Left lung (tissue), 10 donors: ENCODE data around the gene MRC1. TPM values are rescaled to one million over a fixed set of nuclear protein-coding genes. Genes with fewer than 3 reads are reported as not detected.
"Not testable (repeated sequence)": the region's sequence is repeated elsewhere in the genome, so short reads cannot be mapped to it uniquely, and the experiment has no call there.

Experiments
- ATAC-seq: fragments of 200-7000 bp; cut with Tn5 transposase; one replicate; pipeline ENCODE4 v1.9.1; 2020; ENCODE audit warnings: moderate library complexity
- DNase-seq, 4 donors: peaks; one replicate each; pipeline ENCODE4 v3.0.0-alpha.2; 2013 to 2020
- H3K27ac ChIP-seq, 2 donors: fragments of 200-600 bp; sonication (generic) in 1 of 2; one replicate each; pipeline versions ENCODE4 v1.5.0 to v1.8.0; 2020 to 2021
- H3K27me3 ChIP-seq, 2 donors: fragments of 200-600 bp; sonication (generic) in 1 of 2; one replicate each; pipeline versions ENCODE4 v1.5.0 to v1.8.0; 2020 to 2021
- H3K36me3 ChIP-seq, 2 donors: fragments of 200-600 bp; sonication (generic) in 1 of 2; one replicate each; pipeline versions ENCODE4 v1.5.0 to v1.8.0; 2020 to 2021
- H3K4me1 ChIP-seq, 2 donors: fragments of 200-600 bp; one replicate each; pipeline ENCODE4 v1.8.0; 2021
- H3K4me3 ChIP-seq, 2 donors: fragments of 200-600 bp; sonication (generic) in 1 of 2; one replicate each; pipeline versions ENCODE4 v1.5.0 to v1.8.0; 2020 to 2021; ENCODE audit warnings: mild to moderate bottlenecking in 1 of 2
- H3K9me3 ChIP-seq, 2 donors: fragments of 200-600 bp; sonication (generic) in 1 of 2; one replicate each; pipeline versions ENCODE4 v1.5.0 to v1.8.0; 2020 to 2021
- CTCF ChIP-seq, 2 donors: fragments of 200-600 bp; sonication (generic) in 1 of 2; IDR thresholded peaks; one replicate each; pipeline versions ENCODE4 v1.5.0 to v1.8.0; 2021; ENCODE audit warnings: antibody characterized with exemption in 2 of 2
- intact Hi-C, 2 donors: fragments of 100-400 bp; cut with DNase I; formaldehyde crosslinking; loops; one replicate each; pipeline versions ENCODE4 v1.11.2 to v1.14.2; 2022
- polyA plus RNA-seq, 6 donors: library from polyadenylated mRNA; unstranded; fragments of 120-200 nt; gene quantifications; one replicate each; pipeline ENCODE4 v1.2.1, GENCODE V29; 2013; ENCODE audit not compliant: insufficient read length in 6 of 6
- total RNA-seq, 2 donors: library from RNA; stranded (reverse); fragmentation: NEBNext Ultra II Directional; extraction: Animal tissue kit (Norgen Biotek cat#: 25700); gene quantifications; one replicate each; pipeline ENCODE4 v1.2.1, GENCODE V29; 2021
- donor health status: DM: no; HTN: yes; CAD: no.
- donor health status: DM: no; HTN: no; CAD: no.

Gene MRC1
- total and polyA plus RNA-seq, 8 donors = 17.6 to 301 (median 23.7) TPM

- intact Hi-C loops = no loop called here
- H3K27me3 ChIP-seq = no peaks in the 10 kb centered on the region
- H3K36me3 ChIP-seq = no peaks in the 10 kb centered on the region
- DNase-seq = peak in 1 of 4 donors; percentile 72
- H3K4me3 ChIP-seq = no peak overlapping the region
- no peak for TF ChIP-seq CTCF (IDR thresholded peaks at IDR 0.05)
- no peak overlapping the region for H3K27ac ChIP-seq
- no peaks in the 10 kb centered on the region for H3K9me3 ChIP-seq
- H3K4me1 ChIP-seq = no peaks in the 10 kb centered on the region
- ATAC-seq = no peak
Observed at GRCh38 chr10:17950726-17951125, 141.6 kb downstream of the MRC1 start.

GRCh38 chr10:17951868-17952371 is 142.8 kb downstream of the MRC1 start, which contains the start of gene SLC39A12:
SLC39A12 (plus strand) TSS chr10:17951918; CDS start chr10:17953277, 1,359 bp downstream.
- Histone ChIP-seq H3K9me3 (no peaks in the 10 kb centered on the region), H3K36me3 (no peaks in the 10 kb centered on the region), H3K4me3 (no peak within 1 kb of the TSS), H3K4me1 (no peaks in the 10 kb centered on the region), H3K27ac (no peak within 1 kb of the TSS), H3K27me3 (no peaks in the 10 kb centered on the region)
- intact Hi-C loops = no loop called here
- TF ChIP-seq CTCF (IDR thresholded peaks at IDR 0.05) = no peak
- ATAC-seq (no peak), DNase-seq (no peak)

- intact Hi-C loops, DNase-seq: not testable (repeated sequence)
Observed at GRCh38 chr10:17954372-17954771, 145.2 kb downstream of the MRC1 start.

GRCh38 chr10:17954861-17955260 is 145.7 kb downstream of the MRC1 start:
- peaks cover 0 to 2% of the 10 kb centered on the region in 2 donors for H3K9me3 ChIP-seq
- H3K36me3 ChIP-seq = no peaks in the 10 kb centered on the region
- DNase-seq = no peak
- no peak overlapping the region for H3K4me3 ChIP-seq
- no peak overlapping the region for H3K27ac ChIP-seq
- no peak for TF ChIP-seq CTCF (IDR thresholded peaks at IDR 0.05)
- no peaks in the 10 kb centered on the region for H3K4me1 ChIP-seq
- ATAC-seq = no peak
- intact Hi-C loops = no loop called here
- no peaks in the 10 kb centered on the region for H3K27me3 ChIP-seq

More at GRCh38 chr10:17954372-17954771, 145.2 kb downstream of the MRC1 start:
- H3K4me1 ChIP-seq, H3K27me3 ChIP-seq, ATAC-seq, H3K36me3 ChIP-seq, H3K4me3 ChIP-seq, H3K9me3 ChIP-seq, H3K27ac ChIP-seq: not testable (repeated sequence)

- H3K27me3 ChIP-seq = no peaks in the 10 kb centered on the region
- no peak overlapping the region for H3K27ac ChIP-seq
- peaks cover 0 to 2% of the 10 kb centered on the region in 2 donors for H3K9me3 ChIP-seq
- no peaks in the 10 kb centered on the region for H3K36me3 ChIP-seq
- H3K4me1 ChIP-seq = no peaks in the 10 kb centered on the region
- DNase-seq (no peak), ATAC-seq (no peak)
- no peak overlapping the region for H3K4me3 ChIP-seq
- TF ChIP-seq CTCF (IDR thresholded peaks at IDR 0.05) = no peak
- intact Hi-C loops = no loop called here
Observed at GRCh38 chr10:17958049-17958448, 148.9 kb downstream of the MRC1 start.

- Histone ChIP-seq H3K36me3 (no peaks in the 10 kb centered on the region), H3K9me3 (peaks cover 0 to 2% of the 10 kb centered on the region in 2 donors), H3K4me3 (no peak overlapping the region), H3K4me1 (no peaks in the 10 kb centered on the region), H3K27ac (no peak overlapping the region), H3K27me3 (no peaks in the 10 kb centered on the region)
- DNase-seq = no peak
- no peak for TF ChIP-seq CTCF (IDR thresholded peaks at IDR 0.05)
- intact Hi-C loops = no loop called here
- no peak for ATAC-seq
Observed at GRCh38 chr10:17959870-17960269, 150.7 kb downstream of the MRC1 start.
